ENCODE data around the gene PRR23A.

PRR23A gene

DNA sequence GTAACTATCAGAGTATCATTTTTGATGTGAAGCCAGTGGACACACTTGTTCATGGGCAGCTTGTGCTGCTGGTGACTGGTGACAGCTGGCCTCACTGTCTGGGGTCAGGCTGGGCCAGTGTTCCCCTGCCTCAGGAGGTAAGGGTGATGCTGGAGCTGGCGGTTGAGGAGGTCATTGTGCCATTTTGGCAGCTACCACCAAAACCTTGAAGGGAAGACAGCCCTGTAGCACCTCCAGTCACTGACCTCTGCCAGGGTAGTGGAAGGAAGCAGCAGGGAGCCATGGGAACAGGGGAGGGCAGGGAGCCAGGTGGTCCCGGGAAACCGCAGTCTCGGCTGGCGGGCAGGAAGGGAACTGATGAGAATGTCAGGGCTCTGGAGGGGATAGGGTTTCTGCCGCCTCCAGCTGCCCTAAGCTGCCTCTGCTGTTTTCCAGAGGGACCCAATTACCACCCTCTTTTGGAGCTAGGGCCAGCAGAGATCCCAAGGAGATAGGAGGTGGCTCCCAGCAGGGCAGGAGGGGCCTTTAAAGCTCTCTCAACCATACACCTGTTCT, 34.2 kb downstream of the PRR23A start:
- DNase-seq, result no peak

DNA sequence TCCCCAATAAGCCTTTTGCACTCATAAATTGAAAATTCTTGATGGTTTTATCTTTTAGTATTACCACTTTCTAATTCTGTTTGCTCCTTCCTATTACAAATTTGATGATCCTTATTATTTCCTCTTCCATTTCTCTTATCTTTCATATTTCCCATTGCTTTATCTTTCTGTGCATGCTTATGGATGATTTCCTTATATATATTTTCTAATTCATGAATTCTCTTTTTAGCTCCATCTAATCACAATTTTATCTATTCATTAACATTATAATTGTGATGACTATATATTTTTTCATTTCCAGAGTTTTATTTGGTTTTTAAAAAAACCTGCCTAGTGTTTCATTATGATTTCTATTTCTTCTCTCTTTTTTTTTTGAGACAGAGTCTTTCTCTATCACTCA, 41.1 kb downstream of the PRR23A start:
- DNase-seq, result no peak

DNA sequence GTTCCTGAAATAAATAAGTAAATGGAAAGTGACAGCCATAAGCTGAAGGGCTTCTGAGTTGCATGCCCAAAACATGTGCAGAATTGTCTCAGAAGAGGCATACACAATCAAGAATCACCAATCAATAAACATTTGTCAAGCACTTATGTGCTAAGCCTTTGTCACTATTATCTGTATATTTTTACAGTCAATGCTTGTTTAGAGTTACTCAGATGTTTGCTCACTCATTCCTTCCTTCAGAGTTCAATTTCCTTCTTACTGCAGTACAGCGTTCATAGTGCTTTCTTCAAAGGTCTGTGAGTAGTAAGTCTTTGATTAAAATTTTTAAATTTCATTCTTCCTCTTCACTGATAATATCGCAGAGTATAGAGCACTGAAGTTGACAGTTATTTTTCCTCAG, 41.8 kb downstream of the PRR23A start:
- no peak for DNase-seq

DNA sequence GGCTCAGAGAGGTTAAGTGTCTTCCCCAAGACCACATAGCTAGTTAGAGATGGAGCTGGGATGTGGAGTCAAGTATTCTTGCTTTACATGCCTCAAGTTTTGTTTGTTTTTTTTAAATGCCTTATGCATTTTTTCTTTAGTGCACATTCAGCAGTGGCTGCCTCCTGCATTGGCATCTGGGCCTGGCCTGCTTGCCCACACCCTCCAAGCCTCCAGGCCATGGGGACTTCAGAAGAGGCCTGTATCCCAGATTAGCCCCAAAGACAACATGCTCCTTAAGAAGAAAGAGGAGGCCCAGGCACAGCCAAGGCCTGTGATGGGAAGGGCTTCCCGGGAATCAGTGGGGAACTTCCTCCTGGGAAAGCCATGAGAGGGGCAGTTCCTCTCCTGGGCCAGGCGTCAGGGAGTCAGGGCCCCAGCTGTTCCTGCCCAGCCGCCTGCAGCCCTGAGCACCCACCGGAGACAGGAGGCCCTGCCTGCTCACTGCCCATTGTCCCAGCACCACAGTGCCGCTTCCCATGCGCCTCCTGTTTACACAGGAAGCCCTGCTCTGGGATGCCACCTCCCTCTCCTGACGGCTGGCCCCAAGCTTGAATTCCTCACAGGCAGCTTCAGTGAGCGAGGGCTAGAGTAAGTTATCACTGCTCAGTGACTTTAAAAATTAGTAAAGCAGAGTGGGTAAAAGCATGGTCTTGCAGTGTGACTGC, 43.1 kb downstream of the PRR23A start:
- DNase-seq, result no peak

GRCh38 chr3:138960417-138960852, 45.6 kb downstream of the PRR23A start:
- DNase-seq, result no peak
